Parathyroid adenoma (tissue), 2 donors: ENCODE measurements around the gene LSP1.

Source experiments
- H2AFZ ChIP-seq: fragments of 300-600 bp; sonication (generic); one replicate; pipeline ENCODE4 v1.7.0; 2017; ENCODE audit warnings: antibody characterized with exemption, mild to moderate bottlenecking
- H3K27ac ChIP-seq: fragments of 300-600 bp; sonication (generic); one replicate; pipeline ENCODE4 v1.7.0; 2017
- H3K27me3 ChIP-seq: fragments of 300-600 bp; sonication (generic); one replicate; pipeline ENCODE4 v1.7.0; 2017; ENCODE audit warnings: low read length; ENCODE audit not compliant: control insufficient read depth, insufficient read depth
- H3K36me3 ChIP-seq: fragments of 300-600 bp; sonication (generic); one replicate; pipeline ENCODE4 v1.7.0; 2017; ENCODE audit warnings: low read length; ENCODE audit not compliant: control insufficient read depth, insufficient read depth
- H3K4me1 ChIP-seq: fragments of 300-600 bp; sonication (generic); one replicate; pipeline ENCODE4 v1.7.0; 2017; ENCODE audit warnings: control low read depth
- H3K4me2 ChIP-seq: fragments of 300-600 bp; sonication (generic); one replicate; pipeline ENCODE4 v1.7.0; 2017; ENCODE audit warnings: low read length
- H3K4me3 ChIP-seq: fragments of 300-600 bp; sonication (generic); one replicate; pipeline ENCODE4 v1.7.0; 2017; ENCODE audit warnings: low read depth, low read length
- H3K79me2 ChIP-seq: fragments of 300-600 bp; sonication (generic); one replicate; pipeline ENCODE4 v1.7.0; 2017; ENCODE audit warnings: control low read depth
- H3K9ac ChIP-seq: fragments of 300-600 bp; sonication (generic); one replicate; pipeline ENCODE4 v1.7.0; 2017; ENCODE audit warnings: mild to moderate bottlenecking
- H3K9me3 ChIP-seq: fragments of 300-600 bp; sonication (generic); one replicate; pipeline ENCODE4 v1.7.0; 2017; ENCODE audit warnings: low read length; ENCODE audit not compliant: control insufficient read depth
- TF ChIP-seq, protein P1 (sequence below): fragments of 300-600 bp; sonication (generic); IDR thresholded peaks from one replicate; pipeline ENCODE4 v1.7.0; 2017; ENCODE audit warnings: antibody characterized with exemption, mild to moderate bottlenecking
- donor health status: primary hyperparathyroidism.

The LSP1 gene

DNA sequence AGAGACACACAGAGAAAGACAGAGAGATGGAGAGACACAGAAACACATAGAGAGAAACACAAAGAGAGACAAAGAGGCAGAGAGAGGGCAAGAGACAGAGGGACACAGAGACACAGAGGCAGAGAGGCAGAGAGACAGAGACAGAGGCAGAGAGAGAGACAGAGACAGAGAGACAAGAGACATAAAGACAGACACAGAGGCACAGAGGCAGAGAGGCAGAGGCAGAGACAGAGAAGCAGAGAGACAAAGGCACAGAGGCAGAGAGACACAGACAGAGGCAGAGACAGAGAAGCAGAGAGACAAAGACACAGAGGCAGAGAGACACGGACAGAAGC lies 7.8 kb upstream of the LSP1 start:
- no peaks in the 10 kb centered on the region for H3K9me3 ChIP-seq
- H3K4me3 ChIP-seq: no peak overlapping the region
- H3K79me2 ChIP-seq: no peaks in the 10 kb centered on the region
- no peak overlapping the region for H3K27ac ChIP-seq
- TF ChIP-seq, protein P1, sequence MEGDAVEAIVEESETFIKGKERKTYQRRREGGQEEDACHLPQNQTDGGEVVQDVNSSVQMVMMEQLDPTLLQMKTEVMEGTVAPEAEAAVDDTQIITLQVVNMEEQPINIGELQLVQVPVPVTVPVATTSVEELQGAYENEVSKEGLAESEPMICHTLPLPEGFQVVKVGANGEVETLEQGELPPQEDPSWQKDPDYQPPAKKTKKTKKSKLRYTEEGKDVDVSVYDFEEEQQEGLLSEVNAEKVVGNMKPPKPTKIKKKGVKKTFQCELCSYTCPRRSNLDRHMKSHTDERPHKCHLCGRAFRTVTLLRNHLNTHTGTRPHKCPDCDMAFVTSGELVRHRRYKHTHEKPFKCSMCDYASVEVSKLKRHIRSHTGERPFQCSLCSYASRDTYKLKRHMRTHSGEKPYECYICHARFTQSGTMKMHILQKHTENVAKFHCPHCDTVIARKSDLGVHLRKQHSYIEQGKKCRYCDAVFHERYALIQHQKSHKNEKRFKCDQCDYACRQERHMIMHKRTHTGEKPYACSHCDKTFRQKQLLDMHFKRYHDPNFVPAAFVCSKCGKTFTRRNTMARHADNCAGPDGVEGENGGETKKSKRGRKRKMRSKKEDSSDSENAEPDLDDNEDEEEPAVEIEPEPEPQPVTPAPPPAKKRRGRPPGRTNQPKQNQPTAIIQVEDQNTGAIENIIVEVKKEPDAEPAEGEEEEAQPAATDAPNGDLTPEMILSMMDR: no peak
- no peak overlapping the region for H3K9ac ChIP-seq
- H3K4me1 ChIP-seq: no peaks in the 10 kb centered on the region
- H2AFZ ChIP-seq: no peak overlapping the region
- no peak overlapping the region for H3K4me2 ChIP-seq
- no peaks in the 10 kb centered on the region for H3K36me3 ChIP-seq
- H3K27me3 ChIP-seq: no peaks in the 10 kb centered on the region

DNA sequence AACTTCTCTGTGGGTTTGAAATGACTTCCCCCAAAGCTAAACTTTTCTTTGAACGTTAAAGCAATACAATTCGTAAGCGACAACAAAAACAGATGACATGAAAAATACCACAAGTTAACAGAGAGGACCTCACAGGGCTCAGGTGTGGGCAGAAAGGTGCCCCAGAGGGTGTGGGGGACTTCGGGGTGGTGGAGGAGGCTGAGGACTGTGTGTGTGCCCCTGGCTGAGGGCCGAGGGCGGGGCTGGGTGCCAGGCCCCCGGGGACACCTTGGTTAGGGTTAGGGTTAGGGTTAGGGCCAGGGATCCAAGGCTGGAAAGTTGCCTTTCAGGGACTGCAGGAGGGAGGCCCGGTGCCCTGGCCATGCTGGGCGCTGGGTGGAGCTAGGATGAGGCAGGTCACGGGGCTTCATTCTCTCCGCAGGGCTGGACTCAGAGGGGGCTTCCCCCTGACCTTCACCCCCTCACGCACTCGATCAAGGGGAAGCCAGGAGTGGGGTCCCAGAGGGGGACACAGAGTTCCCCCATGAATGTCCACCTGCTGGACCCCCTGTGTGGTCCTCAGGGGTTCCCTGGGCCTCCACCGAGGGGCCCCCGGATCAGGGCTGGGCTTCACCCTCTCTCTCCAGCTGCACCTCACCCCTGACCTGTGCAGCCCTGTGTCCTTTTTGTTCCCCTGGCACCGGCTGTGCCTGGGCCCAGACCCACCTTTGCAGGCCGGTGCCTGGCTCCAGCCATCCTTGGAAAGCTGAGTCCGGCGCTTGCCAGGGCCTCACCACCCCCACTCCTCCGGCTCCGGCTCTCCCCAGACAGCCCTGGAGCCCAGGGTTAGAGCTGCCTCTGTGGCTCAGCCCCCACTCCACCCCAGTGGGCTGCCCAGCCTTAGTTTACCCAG lies 7.1 kb upstream of the LSP1 start:
- H3K27me3 ChIP-seq: no peaks in the 10 kb centered on the region
- no peak overlapping the region for H2AFZ ChIP-seq
- H3K9me3 ChIP-seq: no peaks in the 10 kb centered on the region
- H3K79me2 ChIP-seq: no peaks in the 10 kb centered on the region
- H3K36me3 ChIP-seq: no peaks in the 10 kb centered on the region
- H3K4me3 ChIP-seq: no peak overlapping the region
- H3K4me2 ChIP-seq: no peak overlapping the region
- H3K9ac ChIP-seq: no peak overlapping the region
- H3K27ac ChIP-seq: no peak overlapping the region
- TF ChIP-seq, protein P1: no peak
- no peaks in the 10 kb centered on the region for H3K4me1 ChIP-seq

GRCh38 chr11:1846453-1846932 lies 6.4 kb upstream of the LSP1 start:
- no peaks in the 10 kb centered on the region for H3K9me3 ChIP-seq
- TF ChIP-seq, protein P1: no peak
- H3K4me3 ChIP-seq: no peak overlapping the region
- no peak overlapping the region for H2AFZ ChIP-seq
- H3K27me3 ChIP-seq: no peaks in the 10 kb centered on the region
- no peak overlapping the region for H3K27ac ChIP-seq
- no peaks in the 10 kb centered on the region for H3K36me3 ChIP-seq
- no peak overlapping the region for H3K4me2 ChIP-seq
- H3K9ac ChIP-seq: no peak overlapping the region
- H3K79me2 ChIP-seq: no peaks in the 10 kb centered on the region
- H3K4me1 ChIP-seq: no peaks in the 10 kb centered on the region

DNA sequence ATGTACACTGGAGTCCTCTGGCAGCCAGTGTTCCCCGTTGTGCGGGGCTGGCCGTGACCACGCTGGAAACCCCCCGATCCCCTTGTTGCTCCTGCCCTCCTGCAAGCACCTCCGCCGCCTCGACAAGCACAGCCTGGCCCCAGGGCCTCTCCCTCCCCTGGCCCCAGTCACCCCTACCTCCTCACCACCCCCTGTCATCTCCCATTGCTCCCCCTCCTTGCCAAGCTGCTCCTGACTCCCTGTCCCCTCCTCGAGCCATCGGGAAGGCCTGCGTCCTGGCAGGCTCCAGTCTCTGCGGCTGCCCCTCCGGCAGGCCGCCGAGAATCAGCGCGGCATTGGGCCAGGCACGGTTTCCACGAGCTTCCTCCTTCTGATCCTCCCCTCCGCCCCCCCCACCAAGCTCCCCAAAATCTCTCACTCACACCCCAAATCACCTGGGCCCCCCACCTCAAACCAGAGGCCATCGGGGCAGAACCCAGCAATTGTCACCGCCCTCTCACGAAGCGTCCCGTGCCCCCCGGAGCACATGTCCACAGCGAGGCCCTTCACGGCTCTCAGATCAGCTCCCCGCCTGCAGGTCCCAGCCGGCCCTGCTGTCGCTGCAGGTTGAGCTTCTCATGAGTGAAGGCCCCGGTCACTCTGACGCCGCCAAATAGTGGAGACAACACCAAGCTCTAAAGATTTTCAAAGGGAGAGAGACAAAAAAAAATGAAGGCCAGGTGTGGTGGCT lies 5.7 kb upstream of the LSP1 start:
- Histone ChIP-seq H3K4me2 (no peak overlapping the region), H3K79me2 (no peaks in the 10 kb centered on the region), H3K4me1 (no peaks in the 10 kb centered on the region), H3K36me3 (no peaks in the 10 kb centered on the region), H3K9ac (no peak overlapping the region), H2AFZ (no peak overlapping the region), H3K9me3 (no peaks in the 10 kb centered on the region), H3K27ac (no peak overlapping the region), H3K27me3 (no peaks in the 10 kb centered on the region), H3K4me3 (no peak overlapping the region)
- TF ChIP-seq, protein P1: no peak
